HEK293T (cell line): Measurements from ENCODE around the gene LOXL1.

Source experiments
- ARNT ChIP-seq: fragments of 450-650 bp; IDR thresholded peaks from 2 replicates; pipeline ENCODE4 v1.6.1; 2017; ENCODE audit warnings: mild to moderate bottlenecking
- CTBP1 ChIP-seq: fragments of 450-650 bp; IDR thresholded peaks from 2 replicates; pipeline ENCODE4 v1.6.1; 2016; ENCODE audit warnings: borderline replicate concordance
- FOXM1 ChIP-seq: fragments of 450-650 bp; IDR thresholded peaks from 2 replicates; pipeline ENCODE4 v1.6.1; 2017; ENCODE audit warnings: mild to moderate bottlenecking, borderline replicate concordance
- HDGF ChIP-seq: fragments of 450-650 bp; IDR thresholded peaks from 2 replicates; pipeline ENCODE4 v1.6.1; 2017; ENCODE audit warnings: antibody characterized with exemption, borderline replicate concordance
- PKNOX1 ChIP-seq: fragments of 450-650 bp; IDR thresholded peaks from 2 replicates; pipeline ENCODE4 v1.6.1; 2016
- TARDBP ChIP-seq: fragments of 450-650 bp; IDR thresholded peaks from 2 replicates; pipeline ENCODE4 v1.6.1; 2016

- TF ChIP-seq TARDBP (no peak), HDGF (no peak), PKNOX1 (no peak), CTBP1 (no peak), ARNT (no peak), FOXM1 (no peak)
Observed at GRCh38 chr15:73886717-73887345, 39.4 kb upstream of the LOXL1 start.
